GM12873 (cell line): ENCODE results near the gene CIT.

Experiments used
- TF ChIP-seq, protein P1 (sequence below): IDR thresholded peaks from 2 replicates; pipeline ENCODE4 v1.5.1; 2012; ENCODE audit warnings: low read depth, mild to moderate bottlenecking, moderate library complexity, low read length, control low read depth; ENCODE audit not compliant: insufficient read depth; ENCODE audit errors: missing control alignments

Gene CIT

DNA sequence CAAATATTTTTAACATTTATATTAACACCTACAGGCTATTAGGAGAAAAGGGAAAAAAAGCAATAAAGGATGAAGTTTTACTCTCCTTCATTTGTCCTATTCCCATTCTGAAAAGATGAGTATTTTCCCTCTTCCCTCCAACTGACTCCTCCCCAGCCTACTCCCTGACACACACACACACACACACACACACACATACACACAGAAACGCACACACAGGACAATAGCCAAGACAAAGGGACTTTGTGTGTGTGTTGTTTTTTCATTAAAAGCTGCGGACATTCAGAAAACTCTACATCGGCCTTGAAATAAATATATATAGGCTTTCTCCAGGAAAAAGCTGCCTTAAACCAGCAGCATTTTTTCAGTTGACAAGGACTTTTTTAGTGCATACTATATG, 134.4 kb downstream of the CIT start:
- TF ChIP-seq, protein P1, sequence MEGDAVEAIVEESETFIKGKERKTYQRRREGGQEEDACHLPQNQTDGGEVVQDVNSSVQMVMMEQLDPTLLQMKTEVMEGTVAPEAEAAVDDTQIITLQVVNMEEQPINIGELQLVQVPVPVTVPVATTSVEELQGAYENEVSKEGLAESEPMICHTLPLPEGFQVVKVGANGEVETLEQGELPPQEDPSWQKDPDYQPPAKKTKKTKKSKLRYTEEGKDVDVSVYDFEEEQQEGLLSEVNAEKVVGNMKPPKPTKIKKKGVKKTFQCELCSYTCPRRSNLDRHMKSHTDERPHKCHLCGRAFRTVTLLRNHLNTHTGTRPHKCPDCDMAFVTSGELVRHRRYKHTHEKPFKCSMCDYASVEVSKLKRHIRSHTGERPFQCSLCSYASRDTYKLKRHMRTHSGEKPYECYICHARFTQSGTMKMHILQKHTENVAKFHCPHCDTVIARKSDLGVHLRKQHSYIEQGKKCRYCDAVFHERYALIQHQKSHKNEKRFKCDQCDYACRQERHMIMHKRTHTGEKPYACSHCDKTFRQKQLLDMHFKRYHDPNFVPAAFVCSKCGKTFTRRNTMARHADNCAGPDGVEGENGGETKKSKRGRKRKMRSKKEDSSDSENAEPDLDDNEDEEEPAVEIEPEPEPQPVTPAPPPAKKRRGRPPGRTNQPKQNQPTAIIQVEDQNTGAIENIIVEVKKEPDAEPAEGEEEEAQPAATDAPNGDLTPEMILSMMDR = no peak

DNA sequence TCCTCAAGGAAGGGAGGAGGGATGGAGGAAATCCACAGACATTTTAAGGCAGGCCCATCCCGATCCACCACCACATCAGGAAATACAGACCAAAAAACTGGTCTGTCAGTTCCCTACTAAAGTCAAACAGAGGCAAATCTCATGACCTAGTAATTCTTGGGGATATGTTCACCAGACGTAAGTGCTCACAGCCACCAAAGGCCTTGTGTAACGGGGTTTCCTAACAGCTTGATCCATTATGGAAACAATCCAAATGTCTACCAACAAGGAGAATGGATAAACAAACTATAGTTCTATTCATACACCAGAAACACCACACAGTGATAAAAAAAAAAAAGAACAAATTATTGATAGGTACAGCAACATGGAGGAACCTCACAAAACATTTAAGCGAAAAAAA, 136.3 kb downstream of the CIT start:
- TF ChIP-seq, protein P1 = no peak

DNA sequence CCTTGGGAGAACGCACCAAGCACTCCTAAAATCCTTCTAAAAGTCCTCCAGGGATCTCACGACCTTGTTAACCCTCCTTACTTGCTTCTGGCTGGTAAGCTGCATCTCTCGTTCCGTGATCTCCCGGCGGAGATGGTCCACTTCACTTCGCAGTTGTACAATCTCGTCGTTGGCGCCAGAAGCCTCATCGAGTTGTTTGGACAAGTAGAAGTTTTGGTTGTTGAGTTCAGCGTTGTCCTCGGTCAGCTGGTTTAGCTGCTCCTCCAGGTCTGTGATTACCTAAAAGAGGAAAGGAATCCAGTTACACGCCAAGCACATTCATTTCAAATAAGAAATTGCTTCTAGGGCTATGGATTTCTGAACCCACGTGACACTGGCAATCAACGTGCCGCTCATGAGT, 142.0 kb downstream of the CIT start:
- TF ChIP-seq, protein P1 = no peak

DNA sequence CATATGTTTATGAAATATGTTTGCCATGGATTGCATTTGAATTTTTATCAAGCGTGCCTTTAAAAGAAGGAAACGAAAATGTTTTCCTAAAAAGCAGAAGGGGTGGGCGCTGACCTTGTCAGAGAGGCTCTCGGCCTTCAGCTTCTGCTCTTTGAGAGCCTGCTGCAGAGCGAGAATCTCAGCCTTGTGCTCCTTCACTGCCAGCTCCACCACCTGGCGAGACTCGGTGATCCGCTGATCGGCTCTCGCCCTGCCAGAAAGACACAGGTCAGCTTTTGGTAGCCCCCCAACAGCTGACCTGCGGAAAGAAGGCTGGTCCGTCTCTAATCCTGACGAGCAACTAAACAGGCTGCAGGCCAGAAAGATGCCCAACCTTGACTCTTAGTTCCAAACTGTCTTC, 146.7 kb downstream of the CIT start:
- TF ChIP-seq, protein P1 = no peak

DNA sequence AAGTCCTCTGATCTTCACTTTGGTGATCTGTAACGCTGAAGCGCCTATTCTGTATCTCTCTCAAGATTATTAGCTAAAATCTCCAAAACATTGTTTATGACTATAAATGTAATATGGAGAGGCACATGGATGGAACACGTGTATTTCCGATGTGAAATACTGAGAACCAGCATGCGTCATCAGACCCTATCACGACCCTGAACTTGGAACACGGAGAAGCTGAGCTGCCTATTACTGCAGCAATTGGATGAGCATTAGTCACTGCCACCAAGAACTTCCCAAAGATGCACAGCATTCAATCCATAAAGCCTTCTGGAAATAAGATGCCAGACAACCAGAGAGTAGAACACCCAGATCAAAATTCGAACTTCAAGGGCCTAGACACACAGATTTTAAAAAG, 147.2 kb downstream of the CIT start:
- TF ChIP-seq, protein P1 = no peak

DNA sequence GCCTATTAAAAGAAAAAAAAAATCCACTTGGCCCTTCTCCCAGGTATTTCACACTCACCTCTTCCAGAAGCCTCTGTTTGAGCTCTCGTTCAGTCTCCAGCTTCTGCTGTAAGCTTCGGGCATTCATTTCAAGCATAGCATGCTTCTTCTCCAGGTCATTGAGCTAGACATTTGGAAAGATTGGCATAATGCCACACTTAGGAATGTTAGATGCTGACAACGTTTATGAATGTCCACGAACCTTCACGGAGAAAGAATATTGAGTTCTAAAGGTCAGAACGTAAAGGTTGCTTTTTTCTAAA, 148.7 kb downstream of the CIT start:
- TF ChIP-seq, protein P1 = no peak

DNA sequence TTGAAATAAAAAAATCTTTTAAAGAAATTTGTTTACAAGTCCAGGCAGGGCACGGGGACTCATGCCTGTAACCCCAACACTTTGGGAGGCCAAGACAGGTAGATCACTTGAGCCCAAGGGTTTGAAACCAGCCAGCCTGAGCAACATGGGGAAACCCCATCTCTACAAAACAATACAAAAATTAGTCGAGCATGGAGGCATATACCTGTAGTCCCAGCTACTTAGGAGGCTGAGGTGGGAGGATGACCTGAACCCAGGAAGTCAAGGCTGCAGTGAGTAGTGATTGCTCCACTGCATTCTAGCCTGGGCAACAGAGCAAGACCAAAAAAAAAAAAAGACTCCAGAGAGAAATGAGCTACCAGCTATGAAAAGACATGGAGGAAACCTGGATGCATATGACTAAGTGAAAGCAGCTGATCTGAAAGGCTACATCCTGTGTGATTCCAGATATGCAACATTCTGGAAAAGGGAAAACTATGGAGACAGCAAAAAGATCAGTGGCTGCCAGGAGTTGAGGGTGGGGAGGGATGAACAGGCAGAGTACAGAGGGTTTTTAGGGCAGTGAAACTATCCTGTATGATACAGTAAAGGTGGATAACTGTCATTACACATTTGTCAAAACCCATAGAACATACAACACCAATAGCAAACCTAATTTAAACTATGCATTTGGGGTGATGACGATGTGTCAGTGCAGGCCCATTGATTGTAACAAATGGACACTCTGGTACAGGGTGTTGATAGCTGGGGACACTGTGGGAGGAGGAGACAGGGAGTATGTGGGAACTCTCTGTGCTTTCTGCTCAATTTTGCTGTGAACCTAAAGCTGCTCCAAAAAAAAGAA, 149.3 kb downstream of the CIT start:
- TF ChIP-seq, protein P1 = no peak
